LHCN-M2 (cell line): ENCODE results near the gene SLC22A6. TPM values are rescaled to one million over a fixed set of nuclear protein-coding genes. Genes with fewer than 3 reads are reported as not detected.

Source experiments
- DNase-seq: peaks from one replicate; pipeline ENCODE4 v3.0.0-alpha.2; 2012; ENCODE audit warnings: low read depth
- total RNA-seq: library from RNA; depleted of rRNA; stranded (reverse); fragments of >200 nt; gene quantifications from 2 replicates; pipeline ENCODE4 v1.2.3, GENCODE V29; 2014; rRNA removed

The SLC22A6 gene
- total RNA-seq, 1 experiment from 2014 or later, result not detected

DNA sequence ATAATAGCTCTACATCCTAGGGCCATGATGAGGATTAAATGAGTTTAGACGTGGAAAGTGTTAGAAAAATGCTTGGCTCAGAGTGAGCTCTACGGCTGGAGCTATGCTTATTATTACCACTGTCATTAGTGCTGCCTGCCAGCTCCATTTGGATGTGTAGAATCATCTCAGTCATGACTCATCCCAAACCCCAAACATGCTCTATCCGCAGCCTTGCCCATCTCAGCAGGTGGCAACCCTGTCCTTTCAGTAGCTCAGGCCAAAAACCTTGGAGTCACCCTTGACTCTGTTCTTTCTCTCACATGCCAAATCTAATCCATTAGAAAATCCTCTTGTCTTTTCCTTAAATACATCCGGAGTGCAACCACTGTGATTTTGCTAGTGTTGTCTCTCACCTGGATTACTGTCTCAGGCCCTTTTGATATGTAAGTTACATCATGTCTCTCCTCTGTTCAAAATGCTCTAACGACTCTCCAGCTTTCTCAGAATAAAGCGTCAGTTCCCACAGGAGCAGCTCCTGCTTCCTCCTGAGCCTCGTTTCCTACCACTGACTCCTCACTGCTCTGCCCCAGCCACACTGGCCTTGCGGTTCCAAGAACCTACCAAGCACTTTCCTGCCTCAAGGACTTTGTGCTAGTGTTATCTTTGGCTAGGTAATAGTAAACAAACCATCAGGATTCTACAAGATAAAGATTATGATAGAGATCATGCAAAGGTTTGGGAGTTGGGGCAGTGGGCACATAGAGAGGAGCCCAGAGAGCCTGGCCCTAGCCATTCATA is 53.1 kb downstream of the SLC22A6 start:
- DNase-seq, result peak; percentile 57

DNA sequence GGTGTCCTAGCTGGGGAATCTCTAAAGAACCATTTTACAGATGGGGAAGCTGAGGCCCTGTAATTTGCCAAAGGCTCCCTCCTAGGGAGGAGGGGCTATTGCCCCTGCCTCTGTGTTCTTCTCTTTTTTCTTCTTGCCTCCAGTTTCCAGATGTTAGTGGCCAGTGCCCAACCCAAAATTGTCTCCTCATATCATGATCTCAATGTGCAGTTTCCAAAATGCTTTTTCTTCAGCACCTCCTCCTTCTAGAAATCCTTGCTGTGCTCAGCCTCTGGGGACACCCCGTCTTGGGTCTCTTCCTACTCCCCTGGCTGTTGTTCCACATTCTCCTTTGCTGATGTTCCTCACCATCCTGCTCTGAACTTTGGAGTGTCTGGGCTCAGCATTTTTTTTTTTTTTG is 54.1 kb downstream of the SLC22A6 start:
- DNase-seq, result no peak

DNA sequence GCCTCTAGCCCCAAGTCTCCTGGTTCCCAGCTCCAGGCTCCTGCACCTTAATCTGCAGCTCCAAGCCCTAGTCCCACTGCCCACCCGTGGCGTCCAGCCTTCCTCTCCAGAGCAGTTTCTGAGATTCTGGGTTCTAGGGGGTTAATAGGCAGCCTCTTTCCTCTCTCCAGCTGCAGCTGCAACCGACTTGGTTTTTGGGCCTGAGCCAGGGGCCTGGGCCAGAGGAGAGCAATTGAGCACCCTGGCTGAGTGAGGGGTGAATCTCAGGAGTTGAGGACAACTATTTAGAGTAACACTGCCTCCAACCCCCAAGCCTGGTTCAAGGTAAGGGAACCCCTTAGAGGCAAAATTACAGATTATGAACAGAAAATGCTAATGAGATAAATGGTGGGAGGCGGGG is 54.6 kb downstream of the SLC22A6 start:
- no peak for DNase-seq

DNA sequence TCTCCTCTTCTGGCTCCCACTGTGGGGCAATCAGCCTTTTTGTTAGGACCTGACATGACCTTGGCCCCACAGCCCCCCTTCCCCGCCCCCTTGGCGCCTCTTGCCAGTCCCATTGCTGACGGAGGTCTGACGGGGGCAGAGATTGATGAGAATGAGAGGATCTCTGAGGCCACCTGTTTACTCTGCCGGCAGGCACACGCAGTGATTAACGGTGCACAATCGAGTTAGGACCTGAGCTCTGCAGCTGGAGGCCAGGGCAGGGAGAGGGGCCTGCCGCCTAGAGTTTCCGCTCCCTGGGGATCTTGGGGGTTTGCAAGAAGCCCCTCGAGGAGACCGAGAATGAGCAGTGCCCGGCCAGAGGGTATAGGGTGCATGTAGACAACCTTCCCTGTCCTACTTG is 56.8 kb downstream of the SLC22A6 start:
- DNase-seq, result no peak

DNA sequence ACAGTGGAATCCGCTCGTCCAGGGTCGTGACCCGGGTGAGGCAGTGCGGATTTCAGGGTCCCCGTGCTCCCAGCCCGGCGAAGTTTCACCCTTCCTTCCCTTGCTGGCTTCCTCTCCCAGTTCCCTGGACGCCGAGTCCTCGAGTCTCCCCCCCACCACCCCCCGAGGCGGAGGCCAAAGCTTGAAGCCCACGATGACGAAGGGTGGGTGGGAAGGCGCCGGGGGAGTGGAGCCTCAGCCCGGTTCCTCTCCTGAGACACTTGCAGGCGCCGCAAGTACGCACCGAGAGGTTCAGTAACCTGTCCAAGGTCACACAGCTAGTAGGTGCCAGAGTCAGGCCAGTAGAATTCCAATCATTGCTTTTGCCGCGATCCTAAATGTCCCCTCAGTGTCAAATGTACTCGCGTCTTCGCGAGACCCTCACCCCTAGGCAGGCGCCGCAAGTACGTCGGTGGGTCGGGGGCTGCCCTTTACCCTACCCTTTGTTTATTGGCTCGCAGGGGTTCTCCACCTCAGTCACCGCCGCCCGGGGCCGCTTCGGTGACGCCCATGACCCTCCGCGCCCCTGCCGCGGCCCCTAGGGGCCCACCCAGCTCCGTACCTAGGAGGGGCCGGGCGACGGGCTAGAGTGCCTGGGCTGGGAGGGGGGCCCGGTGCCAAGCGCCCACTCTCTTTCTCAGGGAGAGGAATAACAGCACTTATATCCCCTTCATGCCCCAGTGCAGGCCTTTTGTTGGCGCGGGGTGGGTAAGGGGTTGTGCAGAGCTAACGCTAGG is 57.9 kb downstream of the SLC22A6 start:
- DNase-seq, result no peak

Other genes starting within 250 kb of the SLC22A6 start
- gene ZBTB3, start 230.8 kb downstream of the SLC22A6 start, total RNA-seq, result 6.7 and 9.2 TPM in 2 replicates
- gene POLR2G, start 223.4 kb downstream of the SLC22A6 start, total RNA-seq, result 82.5 and 86.6 TPM in 2 replicates
- gene TAF6L, start 213.6 kb downstream of the SLC22A6 start, total RNA-seq, result 21.7 and 25.9 TPM in 2 replicates
- gene TMEM179B, start 197.6 kb downstream of the SLC22A6 start, total RNA-seq, result 53.6 and 78.5 TPM in 2 replicates
- gene TMEM223, start 193.0 kb downstream of the SLC22A6 start, total RNA-seq, result 26.9 and 32.6 TPM in 2 replicates
- 34.2 and 39.6 TPM in 2 replicates for gene NXF1, start 179.5 kb downstream of the SLC22A6 start, total RNA-seq
- 21.5 and 25.2 TPM in 2 replicates for gene STX5, start 152.9 kb downstream of the SLC22A6 start, total RNA-seq
- gene TEX54, start 152.1 kb downstream of the SLC22A6 start, total RNA-seq, result not detected in 2 replicates
- 56.5 and 56.6 TPM in 2 replicates for gene WDR74, start 145.4 kb downstream of the SLC22A6 start, total RNA-seq
- 121 and 132 TPM in 2 replicates for gene SLC3A2, start 104.1 kb downstream of the SLC22A6 start, total RNA-seq
- gene CHRM1, start 63.6 kb downstream of the SLC22A6 start, total RNA-seq, result not detected in 2 replicates
- not detected in 2 replicates for gene SLC22A8, start 30.9 kb upstream of the SLC22A6 start, total RNA-seq
- gene SLC22A24, start 159.3 kb upstream of the SLC22A6 start, total RNA-seq, result not detected in 2 replicates